Measurements from ENCODE around the gene FMO3.

GRCh38 chr1:171084870-171085269 lies 5.8 kb upstream of the FMO3 start:
- TF ChIP-seq, protein P1, sequence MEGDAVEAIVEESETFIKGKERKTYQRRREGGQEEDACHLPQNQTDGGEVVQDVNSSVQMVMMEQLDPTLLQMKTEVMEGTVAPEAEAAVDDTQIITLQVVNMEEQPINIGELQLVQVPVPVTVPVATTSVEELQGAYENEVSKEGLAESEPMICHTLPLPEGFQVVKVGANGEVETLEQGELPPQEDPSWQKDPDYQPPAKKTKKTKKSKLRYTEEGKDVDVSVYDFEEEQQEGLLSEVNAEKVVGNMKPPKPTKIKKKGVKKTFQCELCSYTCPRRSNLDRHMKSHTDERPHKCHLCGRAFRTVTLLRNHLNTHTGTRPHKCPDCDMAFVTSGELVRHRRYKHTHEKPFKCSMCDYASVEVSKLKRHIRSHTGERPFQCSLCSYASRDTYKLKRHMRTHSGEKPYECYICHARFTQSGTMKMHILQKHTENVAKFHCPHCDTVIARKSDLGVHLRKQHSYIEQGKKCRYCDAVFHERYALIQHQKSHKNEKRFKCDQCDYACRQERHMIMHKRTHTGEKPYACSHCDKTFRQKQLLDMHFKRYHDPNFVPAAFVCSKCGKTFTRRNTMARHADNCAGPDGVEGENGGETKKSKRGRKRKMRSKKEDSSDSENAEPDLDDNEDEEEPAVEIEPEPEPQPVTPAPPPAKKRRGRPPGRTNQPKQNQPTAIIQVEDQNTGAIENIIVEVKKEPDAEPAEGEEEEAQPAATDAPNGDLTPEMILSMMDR (IDR thresholded peaks at IDR 0.05 in 2 of 3, conservative IDR thresholded peaks at IDR 0.05 in 1 of 3; ENCODE audit: borderline replicate concordance in 1 of 3, insufficient read depth in 1 of 3, low read depth in 2 of 3, low read length in 2 of 3), result no peak
- TF ChIP-seq ELF1 (IDR thresholded peaks at IDR 0.05; ENCODE audit: borderline replicate concordance, low read depth) (no peak), POLR2A (IDR thresholded peaks at IDR 0.05; ENCODE audit: borderline replicate concordance, extremely low read depth, insufficient read depth, insufficient read length) (no peak)

Measured in HCT116 (cell line).